ENCODE results near the gene NDUFB5. TPM values are rescaled to one million over a fixed set of nuclear protein-coding genes. Genes with fewer than 3 reads are reported as not detected.

The NDUFB5 gene
- total RNA-seq: 103 and 108 TPM in 2 replicates

DNA sequence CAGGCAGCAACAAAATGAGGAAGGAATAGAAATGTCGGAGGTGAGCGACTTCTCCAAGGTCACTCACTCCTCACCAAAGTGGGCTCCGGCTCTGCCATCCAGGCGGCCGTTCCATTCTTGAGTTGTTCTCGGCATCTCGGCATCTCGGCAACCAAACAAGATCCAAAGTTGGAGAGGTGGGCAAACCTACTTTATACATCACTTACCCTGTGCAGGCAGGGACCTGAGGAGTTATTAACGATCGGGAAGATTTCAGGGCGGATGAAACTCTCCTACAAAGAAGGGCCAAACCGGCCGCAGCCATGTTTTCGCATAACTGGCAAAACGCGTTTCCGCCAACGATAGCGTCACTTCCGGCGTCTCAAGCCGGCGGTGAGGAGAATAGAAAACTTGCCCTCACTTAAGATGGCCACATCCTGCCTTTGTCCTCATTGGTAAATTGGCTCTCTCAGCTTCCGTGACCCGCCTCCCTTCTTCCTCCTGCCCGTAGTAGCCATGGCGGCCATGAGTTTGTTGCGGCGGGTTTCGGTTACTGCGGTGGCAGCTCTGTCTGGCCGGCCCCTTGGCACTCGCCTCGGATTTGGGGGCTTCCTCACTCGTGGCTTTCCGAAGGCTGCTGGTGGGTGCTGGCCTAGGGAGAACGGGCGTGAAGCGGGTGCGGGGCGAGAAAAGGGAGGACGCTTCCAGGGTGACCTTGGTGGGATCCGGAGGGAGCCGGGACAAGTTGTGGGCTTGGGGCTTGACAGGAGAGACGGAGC is at the start of gene NDUFB5, which contains the start of gene MRPL47:
Gene NDUFB5 (plus strand): TSS at position 474 of the 758 bp plus-strand sequence. CDS start 22 bp downstream, at position 496.
Gene MRPL47 (minus strand): TSS at position 318 of the 758 bp plus-strand sequence. CDS start 14 bp downstream, at position 304.
- peak; percentile 94 for DNase-seq (ENCODE audit: insufficient read length, low spot score, missing footprints)
- H3K79me2 ChIP-seq (ENCODE audit: insufficient read depth, low read length): peaks cover 82% of the 10 kb centered on the region

GRCh38 chr3:179558742-179559364 is 45.7 kb upstream of the NDUFB5 start:
- H3K27ac ChIP-seq (ENCODE audit: low read depth, low read length): no peak overlapping the region
- H3K27me3 ChIP-seq (ENCODE audit: insufficient read depth, low read length): no peaks in the 10 kb centered on the region
- peaks cover 4% of the 10 kb centered on the region for H3K79me2 ChIP-seq (ENCODE audit: insufficient read depth, low read length)
- H3K4me1 ChIP-seq (ENCODE audit: insufficient read depth, low read length): peaks cover 3% of the 10 kb centered on the region
- no peak overlapping the region for H3K4me2 ChIP-seq (ENCODE audit: insufficient read depth, low read length)
- TF ChIP-seq CTCF (IDR thresholded peaks at IDR 0.05; ENCODE audit: extremely low read depth, low read depth, low read length): peak; percentile 96
- DNase-seq (ENCODE audit: insufficient read length, low spot score, missing footprints): peak; percentile 90
- H2AFZ ChIP-seq (ENCODE audit: low read length): no peak overlapping the region
- H4K20me1 ChIP-seq (ENCODE audit: insufficient read depth, low read length): no peaks in the 10 kb centered on the region
- no peak overlapping the region for H3K4me3 ChIP-seq (ENCODE audit: insufficient read depth, low read length)
- no peaks in the 10 kb centered on the region for H3K9me3 ChIP-seq (ENCODE audit: low read depth, low read length)
- H3K36me3 ChIP-seq (ENCODE audit: insufficient read depth, low read length): no peaks in the 10 kb centered on the region

More for the DNA sequence above, at the start of gene NDUFB5, which contains the start of gene MRPL47:
- H3K27ac ChIP-seq (ENCODE audit: low read depth, low read length): peak within 1 kb of the TSS; percentile 94
- peak within 1 kb of the TSS; percentile 91 for H2AFZ ChIP-seq (ENCODE audit: low read length)
- H3K4me2 ChIP-seq (ENCODE audit: insufficient read depth, low read length): peak within 1 kb of the TSS; percentile 96
- H3K36me3 ChIP-seq (ENCODE audit: insufficient read depth, low read length): peaks cover 38% of the 10 kb centered on the region
- no peak for TF ChIP-seq CTCF (IDR thresholded peaks at IDR 0.05; ENCODE audit: extremely low read depth, low read depth, low read length)
- peaks cover 16% of the 10 kb centered on the region for H3K4me1 ChIP-seq (ENCODE audit: insufficient read depth, low read length)
- no peaks in the 10 kb centered on the region for H3K9me3 ChIP-seq (ENCODE audit: low read depth, low read length)
- peak within 1 kb of the TSS; percentile 90 for H3K4me3 ChIP-seq (ENCODE audit: insufficient read depth, low read length)
- H4K20me1 ChIP-seq (ENCODE audit: insufficient read depth, low read length): peaks cover 3% of the 10 kb centered on the region
- no peaks in the 10 kb centered on the region for H3K27me3 ChIP-seq (ENCODE audit: insufficient read depth, low read length)

DNA sequence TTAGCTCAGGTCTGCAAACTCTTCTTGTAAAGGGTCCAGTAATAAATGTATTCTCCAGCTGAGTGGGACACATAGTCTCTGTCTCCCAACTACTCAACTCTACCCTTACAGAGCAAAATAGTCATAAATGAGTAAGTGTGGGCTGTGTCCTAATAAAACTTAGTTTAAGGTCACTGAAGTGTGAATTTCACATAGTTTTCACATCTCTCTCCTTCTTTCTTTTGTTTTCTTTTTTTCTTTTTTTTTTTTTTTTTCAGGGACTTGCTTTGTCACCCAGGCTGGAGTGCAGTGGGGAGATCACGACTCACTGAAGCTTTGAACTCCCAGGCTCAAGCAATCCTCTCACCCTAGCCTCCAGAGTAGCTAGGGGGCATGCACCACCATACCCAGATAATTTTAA is 43.8 kb upstream of the NDUFB5 start:
- no peak overlapping the region for H2AFZ ChIP-seq (ENCODE audit: low read length)
- TF ChIP-seq CTCF (IDR thresholded peaks at IDR 0.05; ENCODE audit: extremely low read depth, low read depth, low read length): no peak
- H3K9me3 ChIP-seq (ENCODE audit: low read depth, low read length): no peaks in the 10 kb centered on the region
- no peak overlapping the region for H3K4me3 ChIP-seq (ENCODE audit: insufficient read depth, low read length)
- H3K4me2 ChIP-seq (ENCODE audit: insufficient read depth, low read length): no peak overlapping the region
- H3K79me2 ChIP-seq (ENCODE audit: insufficient read depth, low read length): peaks cover 23% of the 10 kb centered on the region
- H4K20me1 ChIP-seq (ENCODE audit: insufficient read depth, low read length): no peaks in the 10 kb centered on the region
- DNase-seq (ENCODE audit: insufficient read length, low spot score, missing footprints): no peak
- peaks cover 6% of the 10 kb centered on the region for H3K4me1 ChIP-seq (ENCODE audit: insufficient read depth, low read length)
- H3K36me3 ChIP-seq (ENCODE audit: insufficient read depth, low read length): no peaks in the 10 kb centered on the region
- no peak overlapping the region for H3K27ac ChIP-seq (ENCODE audit: low read depth, low read length)
- H3K27me3 ChIP-seq (ENCODE audit: insufficient read depth, low read length): no peaks in the 10 kb centered on the region
